Aorta (tissue), 5 donors: ENCODE data around the gene ASTN2. TPM values are rescaled to one million over a fixed set of nuclear protein-coding genes. Genes with fewer than 3 reads are reported as not detected.

ENCODE experiments used
- ATAC-seq: fragments of 200-7000 bp; cut with Tn5 transposase; one replicate; pipeline ENCODE4 v1.9.1; 2022; ENCODE audit warnings: moderate library complexity; ENCODE audit not compliant: low FRiP score
- DNase-seq, 2 donors: peaks; one replicate each; pipeline ENCODE4 v3.0.0-alpha.2; 2020
- H3K27ac ChIP-seq, 2 donors: one replicate each; pipeline ENCODE4 v1.5.1; 2013; ENCODE audit warnings: low read length in 2 of 2, mild to moderate bottlenecking in 2 of 2, moderate library complexity in 2 of 2, control low read depth in 1 of 2, inconsistent platforms in 1 of 2, low read depth in 1 of 2
- H3K27me3 ChIP-seq, 2 donors: one replicate each; pipeline ENCODE4 v1.6.1; 2013; ENCODE audit warnings: control low read depth in 1 of 2, low read length in 1 of 2, mild to moderate bottlenecking in 1 of 2, moderate library complexity in 1 of 2; ENCODE audit not compliant: insufficient read depth in 2 of 2, control insufficient read depth in 1 of 2
- H3K36me3 ChIP-seq, 2 donors: one replicate each; pipeline ENCODE4 v1.6.1; 2013; ENCODE audit warnings: control low read depth in 1 of 2, low read length in 1 of 2, mild to moderate bottlenecking in 1 of 2; ENCODE audit not compliant: insufficient read depth in 2 of 2, control insufficient read depth in 1 of 2
- H3K4me1 ChIP-seq, 2 donors: one replicate each; pipeline ENCODE4 v1.6.1; 2013; ENCODE audit warnings: low read length in 2 of 2, control low read depth in 1 of 2, mild to moderate bottlenecking in 1 of 2, moderate library complexity in 1 of 2; ENCODE audit not compliant: insufficient read depth in 2 of 2, control insufficient read depth in 1 of 2
- H3K4me3 ChIP-seq, 2 donors: one replicate each; pipeline ENCODE4 v1.5.1; 2013; ENCODE audit warnings: low read length in 2 of 2, control low read depth in 1 of 2, mild to moderate bottlenecking in 1 of 2
- H3K9me3 ChIP-seq: one replicate; pipeline ENCODE4 v1.6.1; 2013; ENCODE audit warnings: mild to moderate bottlenecking, low read length; ENCODE audit not compliant: control insufficient read depth
- WGBS, 2 donors: extraction: QIAGEN DNeasy Blood & Tissue Kit; methylation state at CpG; one replicate each; pipeline ENCODE4 v1.1.7; 2013; 5-methylcytosine and 5-hydroxymethylcytosine counted together
- intact Hi-C, 2 donors: fragments of 100-400 bp; cut with DNase I; formaldehyde crosslinking; loops; one replicate each; pipeline versions ENCODE4 v1.14.2 to v1.15.0; 2022
- polyA plus RNA-seq, 2 donors: library from polyadenylated mRNA; stranded (reverse); fragments of 200-250 nt; gene quantifications; one replicate each; pipeline ENCODE4 v1.2.3, GENCODE V29; 2013
- total RNA-seq, 2 donors: library from RNA; stranded (reverse); fragmentation: NEBNext Ultra II Directional; extraction: Animal tissue kit (Norgen Biotek cat#: 25700); gene quantifications; one replicate each; pipeline ENCODE4 v1.2.1, GENCODE V29; 2021
- donor health status: healthy with polysubstance abuse.
- donor health status: Bipolar disorder and iron deficiency.
- donor health status: DM: no; HTN: no; CAD: no.
- donor health status: DM: no; HTN: no; CAD: no.
- donor health status: DM: yes; HTN: yes; CAD: no.

The ASTN2 gene
- total and polyA plus RNA-seq, 4 donors: 1.0 to 7.5 (median 4.4) TPM

DNA sequence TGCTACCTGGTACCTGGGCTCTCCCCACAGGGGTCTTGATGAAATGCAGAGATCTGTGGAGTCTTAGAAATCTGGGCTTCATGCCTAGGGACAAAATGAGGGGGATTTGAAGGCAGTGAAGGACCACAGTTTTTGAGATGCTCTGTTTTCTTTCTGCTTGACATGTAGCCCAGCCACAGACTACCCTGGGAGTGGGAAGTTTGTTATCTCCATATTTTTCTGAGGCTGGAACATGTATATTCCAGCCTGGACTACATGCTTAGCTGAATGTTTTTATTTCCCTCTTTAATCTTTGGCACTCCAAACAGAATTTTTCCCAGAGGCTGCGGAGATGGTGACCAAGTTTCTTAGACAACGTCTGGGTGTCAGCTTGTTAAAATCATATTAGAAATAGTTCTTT lies 1008.4 kb downstream of the ASTN2 start:
- ATAC-seq (no peak), DNase-seq (no peak)
- intact Hi-C loops: no loop called here
- H3K27me3 ChIP-seq: no peaks in the 10 kb centered on the region
- no peak overlapping the region for H3K27ac ChIP-seq
- H3K4me3 ChIP-seq: no peak overlapping the region
- WGBS, 2 donors: 0 to 9% methylated on average over 2 of the region's 2 CpGs
- H3K4me1 ChIP-seq: no peaks in the 10 kb centered on the region
- no peaks in the 10 kb centered on the region for H3K9me3 ChIP-seq
- no peaks in the 10 kb centered on the region for H3K36me3 ChIP-seq

DNA sequence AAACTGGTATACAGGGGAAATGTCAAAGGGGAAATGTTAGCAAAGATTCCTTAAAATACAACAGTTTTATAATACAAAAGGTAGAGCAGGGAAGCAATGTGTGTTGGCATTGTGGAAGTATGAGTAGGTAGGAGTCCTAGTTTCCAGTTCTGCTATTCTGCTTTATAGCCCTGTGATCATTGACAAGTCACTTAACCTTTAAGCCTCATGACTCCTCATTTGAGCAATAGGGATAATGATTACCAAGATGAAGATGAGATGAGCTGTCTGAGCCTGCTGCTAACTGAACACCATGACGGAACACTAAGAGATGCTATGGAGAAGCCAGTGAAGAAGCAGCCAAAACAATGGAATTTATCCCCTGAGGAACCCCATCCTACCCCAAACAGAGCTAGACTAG lies 1009.5 kb downstream of the ASTN2 start:
- DNase-seq (no peak), ATAC-seq (no peak)
- Histone ChIP-seq H3K4me3 (no peak overlapping the region), H3K9me3 (no peaks in the 10 kb centered on the region), H3K27ac (no peak overlapping the region), H3K4me1 (no peaks in the 10 kb centered on the region), H3K36me3 (no peaks in the 10 kb centered on the region), H3K27me3 (no peaks in the 10 kb centered on the region)
- intact Hi-C loops: no loop called here
- WGBS, 2 donors: 100% methylated on average over 1 of the region's 1 CpG

DNA sequence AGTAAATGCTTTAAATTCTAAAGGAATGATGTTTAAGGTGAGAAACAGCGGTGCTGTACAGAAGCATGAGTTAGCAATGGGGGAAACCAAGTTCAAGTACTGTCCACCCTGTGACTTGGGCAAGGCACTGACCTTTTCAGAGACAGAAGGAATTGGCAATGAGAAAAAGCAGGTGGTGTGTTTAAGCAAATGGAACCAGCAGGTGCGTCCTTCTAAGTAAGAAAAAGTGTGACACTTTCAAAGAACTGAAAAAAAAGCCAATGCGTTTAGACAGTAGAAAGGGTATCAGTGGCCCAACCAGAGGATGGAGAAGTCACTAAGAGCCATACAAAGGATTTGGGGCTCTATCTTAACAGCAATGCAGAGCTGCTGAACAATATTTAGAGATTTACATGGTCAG lies 1010.6 kb downstream of the ASTN2 start:
- DNase-seq (no peak), ATAC-seq (no peak)
- Histone ChIP-seq H3K4me1 (no peaks in the 10 kb centered on the region), H3K4me3 (no peak overlapping the region), H3K27me3 (no peaks in the 10 kb centered on the region), H3K9me3 (no peaks in the 10 kb centered on the region), H3K36me3 (peaks cover 0 to 1% of the 10 kb centered on the region in 2 donors), H3K27ac (no peak overlapping the region)
- intact Hi-C loops: no loop called here
- 97 to 99% methylated on average over 3 of the region's 3 CpGs for WGBS, 2 donors

DNA sequence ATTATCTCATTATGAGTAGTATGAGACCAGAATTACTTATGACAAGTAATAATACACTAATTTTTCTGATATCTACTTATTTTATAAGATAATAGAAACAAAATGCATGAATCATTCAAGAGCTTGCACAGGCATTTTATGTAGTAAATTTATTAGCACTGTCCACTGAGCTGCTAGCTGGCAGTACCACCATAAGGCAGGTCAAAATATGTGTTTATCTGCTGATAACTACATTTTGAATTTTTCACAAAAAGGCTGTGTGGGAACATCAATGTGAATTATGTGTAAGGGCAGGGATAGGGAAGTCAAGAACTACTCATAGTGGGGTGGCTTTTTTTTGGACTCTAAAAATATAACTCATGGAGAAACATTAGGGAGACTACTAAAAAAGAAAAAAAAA lies 1011.7 kb downstream of the ASTN2 start:
- Histone ChIP-seq H3K27ac (no peak overlapping the region), H3K36me3 (peaks cover 0 to 3% of the 10 kb centered on the region in 2 donors), H3K4me3 (no peak overlapping the region), H3K27me3 (no peaks in the 10 kb centered on the region), H3K4me1 (no peaks in the 10 kb centered on the region), H3K9me3 (no peaks in the 10 kb centered on the region)
- intact Hi-C loops: no loop called here
- ATAC-seq (no peak), DNase-seq (no peak)

DNA sequence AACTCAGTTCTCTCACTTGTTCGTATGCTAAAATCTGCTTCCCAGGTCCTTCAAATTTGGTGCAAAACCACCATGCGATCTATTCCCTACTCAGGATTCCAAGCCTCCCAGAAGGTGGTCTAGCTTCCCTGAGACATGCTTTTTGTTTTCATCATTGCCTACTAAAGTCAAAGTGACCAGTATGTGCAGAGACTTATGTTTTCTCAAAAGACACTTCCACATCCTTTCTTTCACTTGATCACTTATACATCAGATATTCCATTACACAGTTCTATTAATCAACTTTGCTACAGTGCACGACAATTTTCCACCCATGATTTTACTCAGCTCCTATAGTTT lies 1019.2 kb downstream of the ASTN2 start:
- intact Hi-C loops: no loop called here
- no peaks in the 10 kb centered on the region for H3K4me1 ChIP-seq
- 86 to 91% methylated on average over 3 of the region's 3 CpGs for WGBS, 2 donors
- no peak overlapping the region for H3K4me3 ChIP-seq
- H3K9me3 ChIP-seq: no peaks in the 10 kb centered on the region
- DNase-seq (no peak), ATAC-seq (no peak)
- H3K27ac ChIP-seq: no peak overlapping the region
- no peaks in the 10 kb centered on the region for H3K27me3 ChIP-seq
- H3K36me3 ChIP-seq: peaks cover 6 to 11% of the 10 kb centered on the region in 2 donors

DNA sequence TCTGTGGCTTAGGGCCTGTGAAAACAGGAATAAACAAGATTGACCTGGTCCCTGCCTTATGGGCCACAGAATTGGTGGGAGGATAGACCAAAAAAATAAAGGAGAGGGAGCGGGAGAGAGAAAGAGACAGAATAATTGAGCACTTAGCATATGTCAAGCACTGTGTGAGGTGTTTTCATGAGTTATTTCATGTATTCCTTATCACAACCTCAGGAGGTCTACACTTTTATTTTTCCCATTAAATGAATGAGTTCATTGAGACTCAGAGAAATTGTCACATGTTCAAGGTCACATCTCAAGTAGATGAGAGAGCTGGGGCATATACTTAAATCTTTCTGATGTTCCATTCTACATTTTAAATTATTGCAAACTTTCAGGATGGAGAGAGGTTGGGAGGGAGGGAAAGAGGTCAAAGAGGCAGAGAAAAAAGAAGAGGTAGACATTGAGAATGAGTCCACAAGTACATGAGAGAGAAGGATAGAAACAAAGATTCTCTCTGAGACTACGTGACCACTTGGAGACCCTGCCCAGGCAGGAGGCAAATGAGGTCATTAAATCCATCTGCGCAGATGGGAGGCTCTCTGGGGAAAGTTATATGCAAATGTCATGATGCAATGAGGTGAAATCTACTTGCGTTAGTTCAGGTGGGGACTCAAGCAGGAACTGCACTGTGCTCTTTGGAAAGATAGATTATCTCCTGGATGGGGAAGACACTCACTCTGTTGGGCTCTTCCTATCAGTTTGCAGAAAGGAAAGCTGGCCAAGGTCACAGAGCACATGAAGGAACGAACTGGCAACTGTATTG lies 1019.8 kb downstream of the ASTN2 start:
- 94 to 96% methylated on average over 5 of the region's 5 CpGs for WGBS, 2 donors
- H3K4me3 ChIP-seq: no peak overlapping the region

DNA sequence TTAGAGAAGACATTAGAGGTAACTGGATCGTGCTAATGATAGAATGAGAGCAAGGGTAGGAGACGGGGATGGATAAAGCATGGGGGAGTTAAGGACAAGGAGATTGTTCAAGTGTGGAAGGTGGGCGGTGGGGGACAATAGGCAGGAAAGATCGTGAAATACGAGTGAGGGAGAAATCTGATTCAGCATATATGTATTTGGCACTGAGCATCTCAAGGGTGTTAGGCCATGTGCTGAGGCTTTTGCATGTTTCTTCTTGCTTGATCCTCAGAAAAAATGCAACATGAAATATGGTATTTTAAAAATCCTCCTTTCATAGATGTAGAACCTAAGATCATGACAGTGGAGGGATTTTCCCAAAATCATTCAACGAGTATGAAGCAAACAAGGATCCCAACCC lies 1020.8 kb downstream of the ASTN2 start:
- intact Hi-C loops: no loop called here
- Histone ChIP-seq H3K9me3 (no peaks in the 10 kb centered on the region), H3K4me3 (no peak overlapping the region), H3K4me1 (no peaks in the 10 kb centered on the region), H3K36me3 (peaks cover 6 to 11% of the 10 kb centered on the region in 2 donors), H3K27ac (no peak overlapping the region), H3K27me3 (no peaks in the 10 kb centered on the region)
- 95 to 98% methylated on average over 6 of the region's 6 CpGs for whole genome bisulfite sequencing, 2 donors
- ATAC-seq (no peak), DNase-seq (no peak)

More for the DNA sequence above, 1019.8 kb downstream of the ASTN2 start:
- Histone ChIP-seq H3K27ac (no peak overlapping the region), H3K27me3 (no peaks in the 10 kb centered on the region), H3K9me3 (no peaks in the 10 kb centered on the region), H3K36me3 (peaks cover 6 to 14% of the 10 kb centered on the region in 2 donors), H3K4me1 (no peaks in the 10 kb centered on the region)
- intact Hi-C loops: no loop called here
- DNase-seq: no peak
- no peak for ATAC-seq

DNA sequence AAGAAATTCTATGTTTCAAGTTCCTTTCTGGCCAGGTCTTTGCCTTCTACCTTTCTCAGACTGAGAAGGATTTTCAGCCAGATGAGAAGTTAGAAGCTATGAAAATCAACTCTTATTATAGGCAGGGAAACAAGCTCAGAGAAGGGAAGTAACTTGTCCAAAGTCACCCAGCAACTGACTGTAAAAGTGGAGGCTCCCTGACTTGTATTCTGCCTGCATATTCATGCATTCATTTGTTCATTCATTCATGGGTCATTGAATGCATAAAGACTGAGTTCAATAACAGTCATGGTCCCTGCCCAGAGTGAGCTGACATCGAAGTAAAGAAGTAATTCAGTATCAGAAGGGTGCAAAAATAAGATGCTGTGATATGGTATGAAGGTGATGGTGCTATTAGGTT lies 1021.7 kb downstream of the ASTN2 start:
- Histone ChIP-seq H3K27me3 (no peaks in the 10 kb centered on the region), H3K27ac (no peak overlapping the region), H3K36me3 (peaks cover 6 to 11% of the 10 kb centered on the region in 2 donors), H3K9me3 (no peaks in the 10 kb centered on the region), H3K4me1 (no peaks in the 10 kb centered on the region), H3K4me3 (no peak overlapping the region)
- no peak for ATAC-seq
- intact Hi-C loops: no loop called here
- WGBS, 2 donors: 95 to 100% methylated on average over 1 of the region's 1 CpG
- no peak for DNase-seq

DNA sequence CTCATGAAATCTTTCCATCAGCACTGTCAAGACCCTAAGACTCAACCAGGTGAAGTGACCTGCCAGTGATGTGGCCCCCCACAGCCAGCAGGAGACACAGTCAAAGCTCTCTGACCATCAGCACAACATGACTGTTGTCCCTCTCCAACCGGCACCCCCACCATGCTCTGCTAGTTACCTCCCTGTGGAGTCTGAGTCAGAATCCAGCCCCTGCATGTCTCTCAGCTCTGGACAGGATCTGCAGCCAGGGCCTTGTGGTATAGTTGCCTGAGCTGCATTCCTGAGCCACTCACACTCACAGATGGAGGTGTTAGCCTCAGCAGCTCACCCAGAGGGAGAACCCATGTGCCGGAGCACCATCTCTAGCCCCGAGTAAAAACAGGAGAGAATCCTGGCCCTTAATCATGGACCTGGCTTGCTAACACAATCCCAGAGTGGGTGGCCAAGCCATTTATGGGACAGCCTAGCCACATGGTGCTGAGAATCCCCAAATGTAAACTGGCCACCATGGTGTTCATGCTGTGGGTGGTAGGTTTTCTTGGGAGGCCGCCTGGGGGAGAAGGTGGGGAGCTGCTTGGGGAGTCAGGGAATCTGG lies 1023.5 kb downstream of the ASTN2 start:
- 87 to 88% methylated on average over 4 of the region's 4 CpGs for WGBS, 2 donors
- Histone ChIP-seq H3K27ac (no peak overlapping the region), H3K27me3 (no peaks in the 10 kb centered on the region), H3K36me3 (peaks cover 5 to 8% of the 10 kb centered on the region in 2 donors), H3K4me1 (no peaks in the 10 kb centered on the region), H3K4me3 (no peak overlapping the region), H3K9me3 (no peaks in the 10 kb centered on the region)
- DNase-seq (no peak), ATAC-seq (no peak)
- intact Hi-C loops: no loop called here
